ENCODE results near the gene ANO4.

ANO4 gene

DNA sequence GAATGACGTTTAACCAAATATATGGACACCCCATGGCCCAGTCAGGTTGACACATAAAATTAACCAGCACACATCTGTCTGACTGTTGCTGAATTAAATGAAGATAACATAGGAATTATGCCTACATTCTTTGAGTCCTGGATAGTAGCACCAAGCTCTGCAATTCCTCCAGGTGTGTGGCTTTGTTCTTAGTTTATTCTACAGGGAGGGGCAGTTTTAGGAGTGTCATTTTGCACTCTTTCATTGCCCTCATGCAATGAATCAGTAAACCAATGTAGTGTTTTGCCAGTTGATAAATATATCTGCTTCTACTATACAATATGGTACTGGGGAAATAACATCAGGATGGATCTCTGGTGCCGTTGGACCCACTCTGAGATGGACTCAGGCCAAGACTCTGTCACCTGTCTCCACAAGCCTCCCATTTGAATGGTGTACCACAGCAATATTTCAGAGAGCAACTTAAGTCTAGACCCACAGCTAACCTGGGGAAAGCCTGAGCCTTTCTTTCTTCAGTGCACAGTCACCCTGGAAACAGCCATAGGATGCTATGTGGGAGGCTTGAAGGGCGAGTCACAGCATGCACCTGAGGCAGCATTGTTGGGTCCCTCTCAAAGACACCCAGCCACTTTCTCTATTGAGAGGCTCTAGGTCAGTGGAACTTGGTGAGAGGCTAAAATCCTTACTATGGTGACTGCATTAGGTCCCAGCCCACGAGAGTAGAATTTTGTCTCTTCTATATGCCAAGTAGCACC is 73.2 kb downstream of the ANO4 start:
- no peaks in the 10 kb centered on the region for H3K36me3 Mint-ChIP-seq
- no peaks in the 10 kb centered on the region for H3K4me1 Mint-ChIP-seq
- no peak for DNase-seq
- ATAC-seq (replicated peaks) = no peak
- peaks cover 1 to 4% of the 10 kb centered on the region in 2 donors for H3K9me3 Mint-ChIP-seq
- H3K27ac Mint-ChIP-seq = no peak overlapping the region
- H3K4me3 Mint-ChIP-seq = no peak overlapping the region
- peaks cover 0 to 1% of the 10 kb centered on the region in 2 donors for H3K27me3 Mint-ChIP-seq

DNA sequence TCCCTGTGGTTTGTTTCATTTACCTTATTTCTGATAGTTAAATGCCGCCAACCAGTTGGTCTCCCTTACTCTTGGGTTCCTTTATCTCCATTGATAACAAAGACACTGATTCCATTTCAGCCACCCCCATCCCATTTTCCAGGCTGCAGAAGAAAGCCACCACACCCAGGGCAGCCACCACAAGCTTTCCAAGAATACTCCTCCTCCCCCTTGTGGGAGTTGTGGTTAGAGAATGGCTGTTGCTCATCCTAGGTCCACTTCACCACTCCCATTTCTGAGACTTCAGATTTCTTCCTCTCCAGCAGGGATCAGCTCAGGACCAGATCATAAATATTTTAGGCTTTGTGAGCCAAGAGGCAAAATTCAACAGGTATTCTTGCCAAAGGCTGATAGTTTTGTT is 73.9 kb downstream of the ANO4 start:
- Mint-ChIP-seq H3K27me3 (no peaks in the 10 kb centered on the region), H3K27ac (no peak overlapping the region), H3K9me3 (peaks cover 8 to 10% of the 10 kb centered on the region in 2 donors), H3K4me1 (no peaks in the 10 kb centered on the region), H3K36me3 (no peaks in the 10 kb centered on the region), H3K4me3 (no peak overlapping the region)
- ATAC-seq (replicated peaks) (no peak), DNase-seq (no peak)

DNA sequence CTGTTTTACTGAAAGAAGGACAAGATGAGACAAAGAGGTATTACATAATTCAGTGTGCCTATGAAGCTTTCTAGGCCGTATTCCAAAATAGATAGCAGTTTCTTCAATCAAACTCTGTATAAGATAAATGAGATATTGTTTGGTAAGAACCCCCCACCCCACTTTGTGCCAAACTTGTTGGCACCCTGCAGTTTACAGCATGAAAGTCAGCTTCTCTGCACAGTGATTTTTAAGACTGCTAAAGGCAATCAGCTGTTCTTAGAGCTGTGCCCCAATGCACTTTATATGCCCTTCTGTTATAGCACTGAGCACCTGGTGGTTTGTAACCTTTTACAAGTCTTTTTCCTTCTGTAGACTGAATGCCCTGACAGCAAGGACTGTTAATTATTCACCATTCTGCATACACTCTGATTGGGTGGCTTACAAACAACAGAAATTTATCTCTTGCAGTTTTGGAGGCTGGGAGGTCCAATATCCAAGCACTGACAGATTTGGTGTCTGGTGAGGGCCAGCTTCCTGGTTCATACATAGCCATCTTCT is 76.7 kb downstream of the ANO4 start:
- Mint-ChIP-seq H3K4me3 (no peak overlapping the region), H3K36me3 (no peaks in the 10 kb centered on the region), H3K4me1 (no peaks in the 10 kb centered on the region), H3K9me3 (peaks cover 15 to 16% of the 10 kb centered on the region in 2 donors), H3K27me3 (no peaks in the 10 kb centered on the region), H3K27ac (no peak overlapping the region)
- ATAC-seq (replicated peaks) = no peak
- DNase-seq = no peak

DNA sequence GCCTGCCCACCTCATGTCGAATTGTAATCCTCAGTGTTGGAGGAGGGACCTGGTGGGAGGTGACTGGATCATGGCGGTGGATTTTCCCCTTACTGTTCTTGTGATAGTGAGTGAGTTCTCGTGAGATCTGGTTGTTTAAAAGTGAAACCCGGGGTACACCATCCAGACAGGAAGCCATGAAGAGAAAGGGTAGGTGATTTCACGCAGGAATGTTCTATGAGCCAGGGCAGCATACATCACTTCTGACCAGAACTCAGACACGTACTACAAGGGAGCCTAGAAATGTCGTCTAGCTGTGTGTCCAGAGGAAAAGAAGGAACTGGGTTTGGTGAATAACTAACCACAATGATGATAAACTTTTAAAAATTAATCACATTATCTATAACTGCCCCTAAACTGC is 80.6 kb downstream of the ANO4 start:
- Mint-ChIP-seq H3K36me3 (no peaks in the 10 kb centered on the region), H3K4me1 (no peaks in the 10 kb centered on the region), H3K9me3 (peaks cover 15 to 16% of the 10 kb centered on the region in 2 donors), H3K27ac (no peak overlapping the region), H3K4me3 (no peak overlapping the region), H3K27me3 (peaks cover 0 to 5% of the 10 kb centered on the region in 2 donors)
- DNase-seq (no peak), ATAC-seq (replicated peaks) (no peak)

DNA sequence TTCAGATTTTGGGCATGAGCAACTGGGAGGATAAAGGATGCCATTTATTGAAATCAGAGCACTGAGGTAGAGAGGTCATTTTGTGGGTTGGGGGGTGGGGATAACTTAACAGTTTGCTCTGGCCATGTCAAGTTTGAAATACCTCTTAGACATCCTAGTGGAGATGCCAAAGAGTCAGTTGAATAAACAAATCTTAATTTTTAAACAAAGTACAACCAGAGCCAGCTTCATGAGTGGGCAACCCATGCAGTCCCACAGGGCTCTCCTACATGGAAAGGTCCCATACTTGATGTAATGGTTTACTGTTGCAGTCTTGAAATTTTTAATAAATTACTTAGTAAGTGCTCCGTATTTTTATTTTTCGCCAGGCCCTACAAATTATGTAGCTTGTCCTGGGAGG is 81.2 kb downstream of the ANO4 start:
- DNase-seq (no peak), ATAC-seq (replicated peaks) (no peak)
- peaks cover 15 to 16% of the 10 kb centered on the region in 2 donors for H3K9me3 Mint-ChIP-seq
- no peaks in the 10 kb centered on the region for H3K36me3 Mint-ChIP-seq
- peaks cover 0 to 5% of the 10 kb centered on the region in 2 donors for H3K27me3 Mint-ChIP-seq
- no peaks in the 10 kb centered on the region for H3K4me1 Mint-ChIP-seq
- no peak overlapping the region for H3K4me3 Mint-ChIP-seq
- no peak overlapping the region for H3K27ac Mint-ChIP-seq

DNA sequence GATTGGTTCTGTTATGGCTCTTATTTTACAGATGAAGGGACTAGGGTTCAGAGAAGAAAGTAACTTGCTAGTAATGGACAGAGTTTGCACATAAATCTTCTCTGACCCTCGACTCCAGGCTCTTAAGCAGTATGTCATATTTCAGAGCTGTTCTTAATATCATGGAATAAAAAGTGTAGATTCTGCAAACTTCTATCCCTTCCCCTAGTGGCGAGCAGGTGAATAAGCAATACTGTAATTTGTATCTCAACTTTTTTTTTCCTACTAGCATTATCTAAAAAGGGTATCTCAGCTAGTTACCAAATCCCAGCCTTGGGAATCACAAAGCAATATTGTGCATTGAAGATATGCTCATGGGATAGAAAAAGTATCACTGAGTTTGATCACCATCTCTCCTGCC is 83.2 kb downstream of the ANO4 start:
- Mint-ChIP-seq H3K27ac (no peak overlapping the region), H3K4me1 (no peaks in the 10 kb centered on the region), H3K27me3 (peaks cover 0 to 5% of the 10 kb centered on the region in 2 donors), H3K9me3 (peaks cover 15% of the 10 kb centered on the region in 2 donors), H3K36me3 (no peaks in the 10 kb centered on the region), H3K4me3 (no peak overlapping the region)
- ATAC-seq (replicated peaks) (no peak), DNase-seq (no peak)

DNA sequence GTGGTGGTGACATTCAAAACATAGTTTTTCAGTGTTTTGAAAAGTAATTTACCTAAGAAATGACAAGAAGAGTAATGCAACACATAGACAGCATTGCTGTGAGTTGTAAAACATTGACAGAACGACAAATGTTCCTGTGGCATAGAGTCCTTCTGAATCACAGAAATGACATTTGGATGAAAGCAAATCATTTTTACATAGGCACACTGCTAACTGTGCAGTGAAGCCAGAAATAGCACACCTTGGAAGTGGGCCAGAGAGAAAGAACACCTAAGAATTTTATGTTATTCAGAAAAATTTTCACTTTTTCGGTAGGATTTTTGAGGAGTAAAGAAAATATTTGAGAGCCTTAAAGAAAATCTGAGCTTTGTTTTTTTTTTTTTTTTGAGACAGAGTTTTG is 100.6 kb downstream of the ANO4 start:
- H3K27ac Mint-ChIP-seq = no peak overlapping the region
- DNase-seq (no peak), ATAC-seq (replicated peaks) (no peak)
- H3K36me3 Mint-ChIP-seq = no peaks in the 10 kb centered on the region
- peaks cover 0 to 3% of the 10 kb centered on the region in 2 donors for H3K9me3 Mint-ChIP-seq
- H3K4me3 Mint-ChIP-seq = no peak overlapping the region
- no peaks in the 10 kb centered on the region for H3K4me1 Mint-ChIP-seq
- H3K27me3 Mint-ChIP-seq = no peaks in the 10 kb centered on the region

DNA sequence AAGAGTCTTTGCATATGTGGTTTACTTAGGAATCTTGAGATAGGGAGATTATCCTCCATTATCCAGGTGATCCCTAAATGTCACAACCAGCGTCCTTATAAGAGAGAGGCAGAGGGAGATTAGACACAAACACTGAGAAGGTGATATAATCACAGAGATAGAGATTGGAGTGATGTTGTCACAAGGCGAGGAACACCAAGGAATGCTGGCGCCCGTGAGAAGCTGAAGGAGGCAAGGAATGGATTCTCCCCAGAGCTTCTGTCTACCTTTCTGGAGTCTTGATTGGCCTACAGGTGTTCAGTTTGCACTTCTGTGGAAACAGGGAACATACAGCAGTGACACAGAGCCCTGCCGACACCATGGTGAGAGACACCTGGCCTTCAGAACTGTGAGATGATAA is 101.6 kb downstream of the ANO4 start:
- H3K36me3 Mint-ChIP-seq = no peaks in the 10 kb centered on the region
- no peak overlapping the region for H3K27ac Mint-ChIP-seq
- H3K27me3 Mint-ChIP-seq = no peaks in the 10 kb centered on the region
- H3K9me3 Mint-ChIP-seq = peaks cover 0 to 3% of the 10 kb centered on the region in 2 donors
- H3K4me1 Mint-ChIP-seq = no peaks in the 10 kb centered on the region
- no peak overlapping the region for H3K4me3 Mint-ChIP-seq
- DNase-seq = no peak
- no peak for ATAC-seq (replicated peaks)

DNA sequence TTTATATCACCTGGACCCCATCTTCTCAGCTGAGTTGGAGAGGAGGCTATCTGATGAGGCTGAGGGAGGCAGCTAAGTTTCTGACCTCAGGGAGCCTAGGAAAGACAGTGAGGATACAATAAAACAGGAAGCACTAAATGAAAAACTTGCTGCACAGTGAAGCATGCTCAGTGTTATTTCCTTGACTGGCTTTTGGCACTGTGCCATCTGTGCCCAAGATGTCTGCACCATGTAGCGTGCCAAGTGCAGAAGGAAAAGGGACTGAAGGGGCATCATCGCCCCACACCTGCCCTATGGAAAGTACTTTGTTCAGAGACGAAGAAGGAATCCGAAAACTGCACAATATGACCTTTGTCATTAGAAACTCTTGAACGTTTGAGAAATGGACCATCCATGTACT is 102.7 kb downstream of the ANO4 start:
- H3K36me3 Mint-ChIP-seq = no peaks in the 10 kb centered on the region
- peaks cover 0 to 3% of the 10 kb centered on the region in 2 donors for H3K9me3 Mint-ChIP-seq
- H3K27me3 Mint-ChIP-seq = no peaks in the 10 kb centered on the region
- H3K27ac Mint-ChIP-seq = no peak overlapping the region
- H3K4me3 Mint-ChIP-seq = no peak overlapping the region
- DNase-seq (no peak), ATAC-seq (replicated peaks) (no peak)
- H3K4me1 Mint-ChIP-seq = no peaks in the 10 kb centered on the region

DNA sequence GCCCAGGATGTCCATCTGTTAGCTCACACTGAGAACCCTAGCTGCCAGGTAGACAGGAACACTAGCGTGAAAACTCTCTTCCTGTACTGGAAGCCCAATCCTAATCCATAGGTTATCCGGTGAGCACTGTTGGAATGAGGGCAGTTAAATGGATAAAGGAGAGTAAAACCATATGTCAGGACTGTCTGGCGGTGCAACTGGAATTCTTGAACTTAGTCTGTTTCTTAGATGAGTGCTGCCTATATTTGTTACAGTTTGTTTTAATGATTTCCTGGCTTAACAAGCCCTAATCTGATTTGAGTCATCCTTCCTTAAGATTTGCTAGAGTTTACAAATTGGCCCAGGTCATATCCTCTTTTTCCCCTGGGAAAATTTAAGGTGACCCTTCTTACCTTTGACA is 104.7 kb downstream of the ANO4 start:
- no peak for ATAC-seq (replicated peaks)
- Mint-ChIP-seq H3K4me3 (no peak overlapping the region), H3K4me1 (no peaks in the 10 kb centered on the region), H3K27me3 (no peaks in the 10 kb centered on the region), H3K27ac (no peak overlapping the region), H3K9me3 (peaks cover 0 to 4% of the 10 kb centered on the region in 2 donors), H3K36me3 (no peaks in the 10 kb centered on the region)
- no peak for DNase-seq

DNA sequence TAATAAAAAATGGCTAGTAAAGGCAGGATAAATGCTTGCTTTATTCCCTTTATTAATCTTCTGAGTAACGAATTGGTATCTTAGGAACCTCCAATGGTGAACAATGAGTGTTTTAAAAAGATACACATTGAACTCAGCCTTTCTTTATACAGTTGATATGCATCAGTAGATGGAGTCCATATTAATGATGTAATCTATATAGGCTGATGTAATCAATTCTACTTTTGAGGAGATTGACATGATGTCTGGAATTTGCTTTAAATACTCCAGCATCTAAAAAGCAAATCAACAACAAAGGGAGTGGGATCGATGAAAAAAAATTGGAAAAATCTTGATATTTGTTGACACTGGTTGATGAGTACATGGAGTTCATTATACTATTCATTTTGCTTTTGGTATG is 106.2 kb downstream of the ANO4 start:
- Mint-ChIP-seq H3K36me3 (no peaks in the 10 kb centered on the region), H3K27ac (no peak overlapping the region), H3K9me3 (peaks cover 0 to 4% of the 10 kb centered on the region in 2 donors), H3K4me3 (no peak overlapping the region), H3K4me1 (no peaks in the 10 kb centered on the region), H3K27me3 (no peaks in the 10 kb centered on the region)
- DNase-seq (no peak), ATAC-seq (replicated peaks) (no peak)

DNA sequence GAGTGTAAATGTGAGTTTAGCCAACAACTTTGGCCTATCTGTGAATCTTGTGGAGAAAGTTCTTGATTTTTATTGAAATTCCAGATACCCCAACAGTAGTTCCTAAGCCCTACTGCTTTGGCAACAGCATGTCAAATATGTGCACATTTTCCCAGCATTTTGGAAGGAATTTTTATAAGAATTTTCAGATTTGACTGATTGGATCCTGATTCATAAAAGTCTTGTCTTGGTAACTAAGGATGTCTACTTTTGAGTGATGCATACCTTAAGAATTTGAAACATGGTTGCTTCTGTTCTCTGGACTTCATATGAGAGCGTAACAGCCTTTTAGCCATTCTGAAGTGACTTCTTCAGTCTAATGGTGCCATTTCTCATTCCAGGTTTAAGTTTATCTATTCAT is 106.7 kb downstream of the ANO4 start:
- Mint-ChIP-seq H3K4me1 (no peaks in the 10 kb centered on the region), H3K27ac (no peak overlapping the region), H3K9me3 (peaks cover 0 to 4% of the 10 kb centered on the region in 2 donors), H3K36me3 (no peaks in the 10 kb centered on the region), H3K4me3 (no peak overlapping the region), H3K27me3 (no peaks in the 10 kb centered on the region)
- DNase-seq (no peak), ATAC-seq (replicated peaks) (no peak)

DNA sequence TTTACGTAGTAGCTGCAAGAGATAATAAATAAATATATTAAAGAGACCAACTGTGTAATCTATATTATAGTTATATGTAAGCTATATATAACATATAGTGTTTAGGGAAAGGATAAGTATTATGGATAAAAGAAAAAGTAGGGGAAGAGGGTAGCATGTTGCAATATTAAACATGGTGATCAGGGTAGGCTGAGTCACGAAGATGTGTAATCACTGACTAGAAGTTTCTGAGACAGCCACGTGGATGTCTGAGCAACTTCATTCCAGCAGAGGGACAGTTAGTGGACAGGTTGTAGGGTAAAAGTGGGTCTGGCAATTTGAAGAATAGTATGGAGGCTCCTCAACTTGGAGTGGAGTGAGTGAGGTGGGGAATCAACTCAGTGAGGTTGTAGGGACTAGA is 109.7 kb downstream of the ANO4 start:
- no peaks in the 10 kb centered on the region for H3K4me1 Mint-ChIP-seq
- H3K4me3 Mint-ChIP-seq = no peak overlapping the region
- H3K27me3 Mint-ChIP-seq = no peaks in the 10 kb centered on the region
- no peak for DNase-seq
- peaks cover 0 to 1% of the 10 kb centered on the region in 2 donors for H3K9me3 Mint-ChIP-seq
- H3K27ac Mint-ChIP-seq = no peak overlapping the region
- no peak for ATAC-seq (replicated peaks)
- no peaks in the 10 kb centered on the region for H3K36me3 Mint-ChIP-seq

DNA sequence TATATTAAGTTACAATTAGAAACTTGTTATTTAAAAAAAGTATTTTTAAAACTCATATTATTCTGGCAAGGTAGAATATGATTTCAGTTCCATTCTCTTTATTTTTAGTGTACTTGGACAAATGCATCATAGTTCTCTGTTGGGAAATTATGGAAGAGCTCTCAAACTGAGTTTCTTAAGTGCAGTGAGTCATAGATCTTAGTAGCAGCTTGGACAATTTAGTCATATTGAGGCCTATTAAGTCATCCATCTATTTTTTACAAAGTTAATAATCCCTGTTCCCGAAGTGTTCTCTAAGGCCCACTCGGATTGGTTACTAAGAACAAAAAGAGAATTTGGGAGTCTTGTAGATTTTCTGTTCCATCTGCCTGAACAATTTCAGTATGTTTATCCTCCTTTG is 113.9 kb downstream of the ANO4 start:
- no peaks in the 10 kb centered on the region for H3K9me3 Mint-ChIP-seq
- DNase-seq (no peak), ATAC-seq (replicated peaks) (no peak)
- no peaks in the 10 kb centered on the region for H3K27me3 Mint-ChIP-seq
- H3K36me3 Mint-ChIP-seq = no peaks in the 10 kb centered on the region
- H3K4me1 Mint-ChIP-seq = no peaks in the 10 kb centered on the region
- H3K4me3 Mint-ChIP-seq = no peak overlapping the region
- no peak overlapping the region for H3K27ac Mint-ChIP-seq

DNA sequence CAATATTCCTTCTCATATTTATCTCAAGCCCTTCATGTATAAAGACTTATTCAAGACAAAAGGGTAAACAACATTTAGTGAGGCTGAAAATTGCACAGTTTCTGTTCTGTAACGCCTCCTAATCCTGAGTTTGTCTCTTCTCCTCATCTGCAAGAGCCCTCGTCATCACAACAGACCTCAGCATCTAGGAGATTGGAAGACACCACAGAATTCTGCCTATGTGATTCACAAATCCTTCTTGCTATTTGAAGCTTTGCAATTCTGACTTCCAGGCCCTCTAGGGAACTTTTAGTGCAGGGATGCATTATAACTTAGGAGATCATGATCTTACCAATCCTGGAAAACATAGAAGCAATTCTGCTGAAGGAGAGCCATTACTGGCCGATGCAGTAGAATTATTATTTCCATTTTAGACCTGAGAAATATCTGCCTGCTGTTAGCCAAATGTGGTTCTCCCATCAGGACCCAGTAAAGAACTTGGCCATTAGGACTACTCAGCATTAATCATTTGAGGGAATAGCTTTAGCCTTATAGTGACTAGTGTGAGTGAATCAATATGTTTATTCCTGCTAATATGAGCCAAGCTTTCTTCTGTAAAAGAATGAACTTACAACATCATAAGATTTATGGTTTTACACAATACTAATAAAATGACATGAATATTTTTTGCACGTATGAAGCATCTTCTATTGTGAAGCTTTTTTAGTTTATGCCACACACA is 119.5 kb downstream of the ANO4 start:
- H3K27ac Mint-ChIP-seq = no peak overlapping the region
- DNase-seq (no peak), ATAC-seq (replicated peaks) (no peak)
- H3K9me3 Mint-ChIP-seq = no peaks in the 10 kb centered on the region
- no peaks in the 10 kb centered on the region for H3K4me1 Mint-ChIP-seq
- H3K4me3 Mint-ChIP-seq = no peak overlapping the region
- no peaks in the 10 kb centered on the region for H3K27me3 Mint-ChIP-seq
- no peaks in the 10 kb centered on the region for H3K36me3 Mint-ChIP-seq

All from stimulated activated naive B cell treated with anti-CD40 and anti-IgM and Interleukin-4, amounts not matched to agents 10 μg/mL and 1 μg/mL and 100 μg/mL, for 72 hours (primary cell).